PC-9 (cell line): ENCODE measurements around the gene IGFBP6. TPM values are rescaled to one million over a fixed set of nuclear protein-coding genes. Genes with fewer than 3 reads are reported as not detected.

Source experiments
- BruUV-seq: library from RNA; stranded (reverse); fragments of 400-500 nt; replicated peaks from 2 replicates; lab custom pipeline; 2021; lab: Mats Ljungman, UMichigan
- CTCF ChIA-PET: fragments of 300-600 bp; sonication (Branson Sonifier 250); formaldehyde crosslinking; loops from one replicate; lab custom pipeline; 2022; ENCODE audit warnings: antibody characterized with exemption; lab: Charles Lee
- POLR2A ChIA-PET: fragments of 300-600 bp; sonication (Branson Sonifier 250); formaldehyde crosslinking; loops from one replicate; lab custom pipeline; 2022; ENCODE audit warnings: antibody characterized with exemption; ENCODE audit not compliant: unreplicated experiment; lab: Charles Lee
- DNase-seq, 2 experiments: peaks; one replicate each; pipeline versions ENCODE4 v3.0.0 to v3.0.0-alpha.2; 2015 to 2022; ENCODE audit warnings: mixed read lengths in 1 of 2
- H2AFZ ChIP-seq: fragments of 200-600 bp; sonication (generic); 2 replicates; pipeline ENCODE4 v1.8.1; 2017; ENCODE audit warnings: antibody characterized with exemption
- H3F3A ChIP-seq: fragments of 200-600 bp; sonication (generic); 2 replicates; pipeline ENCODE4 v1.8.1; 2017; ENCODE audit warnings: antibody characterized with exemption, mild to moderate bottlenecking, low read depth; ENCODE audit not compliant: insufficient read depth
- H3K27ac ChIP-seq: fragments of 200-600 bp; sonication (generic); 2 replicates; pipeline ENCODE4 v1.6.1; 2016; ENCODE audit warnings: mixed run types
- H3K27me3 ChIP-seq: fragments of 200-600 bp; sonication (generic); 2 replicates; pipeline ENCODE4 v1.6.1; 2016; ENCODE audit warnings: low read depth, mixed run types; ENCODE audit not compliant: insufficient read depth
- H3K36me3 ChIP-seq: fragments of 200-600 bp; sonication (generic); 2 replicates; pipeline ENCODE4 v1.6.1; 2016; ENCODE audit warnings: low read depth, mixed run types
- H3K4me1 ChIP-seq: fragments of 200-600 bp; sonication (generic); replicated peaks from 2 replicates; pipeline ENCODE4 v1.6.1; 2016; ENCODE audit warnings: mixed run types; ENCODE audit not compliant: insufficient read depth
- H3K4me2 ChIP-seq: fragments of 200-600 bp; sonication (generic); 2 replicates; pipeline ENCODE4 v1.6.1; 2017; ENCODE audit warnings: mixed run types
- H3K4me3 ChIP-seq: fragments of 200-600 bp; sonication (generic); 2 replicates; pipeline ENCODE4 v1.6.1; 2016; ENCODE audit warnings: mixed run types
- H3K79me2 ChIP-seq: fragments of 200-600 bp; sonication (generic); 2 replicates; pipeline ENCODE4 v1.6.1; 2017; ENCODE audit warnings: low read depth, mixed run types
- H3K9me2 ChIP-seq: fragments of 200-600 bp; sonication (generic); 2 replicates; pipeline ENCODE4 v1.8.1; 2017; ENCODE audit warnings: mild to moderate bottlenecking; ENCODE audit not compliant: insufficient read depth
- H3K9me3 ChIP-seq: fragments of 200-600 bp; sonication (generic); 2 replicates; pipeline ENCODE4 v1.8.1; 2016; ENCODE audit warnings: low read depth; ENCODE audit not compliant: insufficient read depth
- H4K20me1 ChIP-seq: fragments of 200-600 bp; sonication (generic); 2 replicates; pipeline ENCODE4 v1.8.1; 2017; ENCODE audit not compliant: insufficient read depth
- CTCF ChIP-seq: fragments of 200-600 bp; sonication (generic); conservative IDR thresholded peaks from 2 replicates; pipeline ENCODE4 v1.6.1; 2017; ENCODE audit warnings: mixed run types, antibody characterized with exemption, mild to moderate bottlenecking, moderate library complexity
- EZH2 ChIP-seq: fragments of 200-600 bp; sonication (generic); IDR thresholded peaks from 2 replicates; pipeline ENCODE4 v1.8.0; 2017; ENCODE audit warnings: antibody characterized with exemption, low read depth
- intact Hi-C: fragments of 100-400 bp; cut with micrococcal nuclease; formaldehyde crosslinking; loops from one replicate; pipeline ENCODE4 v1.10.0; 2022; ENCODE audit not compliant: unreplicated experiment
- total RNA-seq: library from RNA; stranded (reverse); gene quantifications from 2 replicates; pipeline ENCODE4 v1.2.3, GENCODE V29; 2021

The IGFBP6 gene
- total RNA-seq, 1 experiment from 2014 or later = 290 TPM

- ChIA-PET POLR2A (no interaction called here), CTCF (interaction anchor here (0.5 to 1.0 kb wide), 3 partner anchors 9 to 289 kb away, joined by 3 to 11 read pairs (median 4); partner anchors contain the start of gene PFDN5)
- Histone ChIP-seq H3F3A (peaks cover 21% of the 10 kb centered on the region; the same call in 1 of the 2 replicates), H3K4me2 (no peak overlapping the region), H3K36me3 (no peaks in the 10 kb centered on the region), H3K9me2 (no peaks in the 10 kb centered on the region), H3K27me3 (no peaks in the 10 kb centered on the region), H3K27ac (no peak overlapping the region), H4K20me1 (peaks cover 7% of the 10 kb centered on the region; the same call in 1 of the 2 replicates), H3K4me3 (no peak overlapping the region), H3K79me2 (peaks cover 12% of the 10 kb centered on the region), H3K4me1 (peaks cover 19% of the 10 kb centered on the region), H3K9me3 (no peaks in the 10 kb centered on the region), H2AFZ (no peak overlapping the region)
- DNase-seq = no peak
- no TSS peak for BruUV-seq
- TF ChIP-seq CTCF (no peak), EZH2 (no peak)
- intact Hi-C loops = no loop called here
These were observed 41.8 kb upstream of the IGFBP6 start for GRCh38 chr12:53055471-53056266.

- Histone ChIP-seq H3K9me3 (no peaks in the 10 kb centered on the region), H3K27me3 (no peaks in the 10 kb centered on the region), H3K36me3 (no peaks in the 10 kb centered on the region), H2AFZ (no peak overlapping the region), H3K9me2 (no peaks in the 10 kb centered on the region), H4K20me1 (peaks cover 5% of the 10 kb centered on the region; the same call in 1 of the 2 replicates), H3K4me2 (no peak overlapping the region), H3K4me1 (peaks cover 25% of the 10 kb centered on the region), H3F3A (peaks cover 20% of the 10 kb centered on the region; the same call in 1 of the 2 replicates), H3K79me2 (peaks cover 12% of the 10 kb centered on the region), H3K4me3 (no peak overlapping the region), H3K27ac (no peak overlapping the region)
- no TSS peak for BruUV-seq
- ChIA-PET CTCF (interaction anchor here (1.0 kb wide), 1 partner anchor 288 kb away, joined by 4 read pairs; no protein-coding TSS in a partner anchor), POLR2A (no interaction called here)
- intact Hi-C loops = no loop called here
- no peak for DNase-seq
- TF ChIP-seq EZH2 (no peak), CTCF (no peak)
These were observed 41.2 kb upstream of the IGFBP6 start for GRCh38 chr12:53056296-53056695.

- peaks cover under 1% of the 10 kb centered on the region; the same call in 1 of the 2 replicates for H4K20me1 ChIP-seq
- no peak overlapping the region for H2AFZ ChIP-seq
- DNase-seq = no peak
- no peak overlapping the region for H3K27ac ChIP-seq
- H3K4me2 ChIP-seq = no peak overlapping the region
- H3K9me3 ChIP-seq = no peaks in the 10 kb centered on the region
- no peaks in the 10 kb centered on the region for H3K36me3 ChIP-seq
- H3K9me2 ChIP-seq = no peaks in the 10 kb centered on the region
- no peak for TF ChIP-seq EZH2
- no peak for TF ChIP-seq CTCF
- ChIA-PET POLR2A (no interaction called here), CTCF (interaction anchor here (1.0 kb wide), 1 partner anchor 288 kb away, joined by 4 read pairs; no protein-coding TSS in a partner anchor)
- no peaks in the 10 kb centered on the region for H3K27me3 ChIP-seq
- peaks cover 28% of the 10 kb centered on the region for H3K4me1 ChIP-seq
- H3F3A ChIP-seq = peaks cover 23% of the 10 kb centered on the region; the same call in 1 of the 2 replicates
- peaks cover 8% of the 10 kb centered on the region for H3K79me2 ChIP-seq
- no TSS peak for BruUV-seq
- H3K4me3 ChIP-seq = no peak overlapping the region
- intact Hi-C loops = no loop called here
These were observed 40.6 kb upstream of the IGFBP6 start for GRCh38 chr12:53056901-53057300.
